Calu3 (cell line): ENCODE data around the gene ARID1B. TPM values are rescaled to one million over a fixed set of nuclear protein-coding genes. Genes with fewer than 3 reads are reported as not detected.
A peak's percentile ranks its signal among the peaks of the same experiment; 100 is the strongest.

Experiments used
- BruUV-seq: library from RNA; stranded (reverse); fragments of 400-500 nt; replicated peaks from 2 replicates; lab custom pipeline; 2021; lab: Mats Ljungman, UMichigan
- CTCF ChIA-PET: fragments of 300-600 bp; sonication (Branson Sonifier 250); formaldehyde crosslinking; loops from one replicate; lab custom pipeline; 2022; ENCODE audit warnings: antibody characterized with exemption; lab: Charles Lee
- DNase-seq: peaks from one replicate; pipeline ENCODE4 v3.0.0; 2022
- H3K27ac Mint-ChIP-seq: one replicate; pipeline ENCODE4 v1.8.0; 2022; ENCODE audit warnings: mixed read lengths; ENCODE audit not compliant: unreplicated experiment
- H3K27me3 Mint-ChIP-seq: one replicate; pipeline ENCODE4 v1.8.0; 2022; ENCODE audit warnings: mixed read lengths; ENCODE audit not compliant: unreplicated experiment
- H3K36me3 Mint-ChIP-seq: one replicate; pipeline ENCODE4 v1.8.0; 2022; ENCODE audit warnings: mild to moderate bottlenecking, moderate library complexity, mixed read lengths; ENCODE audit not compliant: insufficient read depth, unreplicated experiment
- H3K4me1 Mint-ChIP-seq: one replicate; pipeline ENCODE4 v1.8.0; 2022; ENCODE audit warnings: mild to moderate bottlenecking, low read depth, mixed read lengths; ENCODE audit not compliant: unreplicated experiment
- H3K4me3 Mint-ChIP-seq: one replicate; pipeline ENCODE4 v1.8.0; 2022; ENCODE audit warnings: mild to moderate bottlenecking, low read depth, moderate library complexity, mixed read lengths; ENCODE audit not compliant: unreplicated experiment
- H3K9me3 Mint-ChIP-seq: one replicate; pipeline ENCODE4 v1.8.0; 2022; ENCODE audit warnings: low read depth, mixed read lengths; ENCODE audit not compliant: unreplicated experiment
- intact Hi-C: fragments of 100-400 bp; cut with micrococcal nuclease; formaldehyde crosslinking; loops from one replicate; pipeline ENCODE4 v1.10.0; 2022; ENCODE audit not compliant: unreplicated experiment
- total RNA-seq: library from RNA; stranded (reverse); gene quantifications from 2 replicates; pipeline ENCODE4 v1.2.3, GENCODE V29; 2022
- TF ChIP-seq, protein P1 (sequence below): fragments of 200-600 bp; IDR thresholded peaks from one replicate; pipeline ENCODE4 v1.8.0; 2022; ENCODE audit warnings: antibody characterized with exemption; ENCODE audit not compliant: unreplicated experiment

ARID1B gene
- total RNA-seq, 1 experiment from 2014 or later = 53.5 TPM

DNA sequence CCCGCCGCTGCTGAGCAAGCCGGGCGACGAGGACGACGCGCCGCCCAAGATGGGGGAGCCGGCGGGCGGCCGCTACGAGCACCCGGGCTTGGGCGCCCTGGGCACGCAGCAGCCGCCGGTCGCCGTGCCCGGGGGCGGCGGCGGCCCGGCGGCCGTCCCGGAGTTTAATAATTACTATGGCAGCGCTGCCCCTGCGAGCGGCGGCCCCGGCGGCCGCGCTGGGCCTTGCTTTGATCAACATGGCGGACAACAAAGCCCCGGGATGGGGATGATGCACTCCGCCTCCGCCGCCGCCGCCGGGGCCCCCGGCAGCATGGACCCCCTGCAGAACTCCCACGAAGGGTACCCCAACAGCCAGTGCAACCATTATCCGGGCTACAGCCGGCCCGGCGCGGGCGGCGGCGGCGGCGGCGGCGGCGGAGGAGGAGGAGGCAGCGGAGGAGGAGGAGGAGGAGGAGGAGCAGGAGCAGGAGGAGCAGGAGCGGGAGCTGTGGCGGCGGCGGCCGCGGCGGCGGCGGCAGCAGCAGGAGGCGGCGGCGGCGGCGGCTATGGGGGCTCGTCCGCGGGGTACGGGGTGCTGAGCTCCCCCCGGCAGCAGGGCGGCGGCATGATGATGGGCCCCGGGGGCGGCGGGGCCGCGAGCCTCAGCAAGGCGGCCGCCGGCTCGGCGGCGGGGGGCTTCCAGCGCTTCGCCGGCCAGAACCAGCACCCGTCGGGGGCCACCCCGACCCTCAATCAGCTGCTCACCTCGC lies 1.5 kb downstream of the ARID1B start:
- no TSS peak for BruUV-seq
- CTCF ChIA-PET = no interaction called here
- Mint-ChIP-seq H3K4me3 (peak overlapping the region; percentile 89), H3K27me3 (no peaks in the 10 kb centered on the region), H3K27ac (peak overlapping the region; percentile 88), H3K4me1 (peaks cover 4% of the 10 kb centered on the region), H3K36me3 (peaks cover 57% of the 10 kb centered on the region), H3K9me3 (no peaks in the 10 kb centered on the region)
- peak; percentile 47 for DNase-seq
- intact Hi-C loops = loop anchor here (5.0 kb wide), 1 partner anchor 1451 kb away; no protein-coding TSS in a partner anchor
- TF ChIP-seq, protein P1, sequence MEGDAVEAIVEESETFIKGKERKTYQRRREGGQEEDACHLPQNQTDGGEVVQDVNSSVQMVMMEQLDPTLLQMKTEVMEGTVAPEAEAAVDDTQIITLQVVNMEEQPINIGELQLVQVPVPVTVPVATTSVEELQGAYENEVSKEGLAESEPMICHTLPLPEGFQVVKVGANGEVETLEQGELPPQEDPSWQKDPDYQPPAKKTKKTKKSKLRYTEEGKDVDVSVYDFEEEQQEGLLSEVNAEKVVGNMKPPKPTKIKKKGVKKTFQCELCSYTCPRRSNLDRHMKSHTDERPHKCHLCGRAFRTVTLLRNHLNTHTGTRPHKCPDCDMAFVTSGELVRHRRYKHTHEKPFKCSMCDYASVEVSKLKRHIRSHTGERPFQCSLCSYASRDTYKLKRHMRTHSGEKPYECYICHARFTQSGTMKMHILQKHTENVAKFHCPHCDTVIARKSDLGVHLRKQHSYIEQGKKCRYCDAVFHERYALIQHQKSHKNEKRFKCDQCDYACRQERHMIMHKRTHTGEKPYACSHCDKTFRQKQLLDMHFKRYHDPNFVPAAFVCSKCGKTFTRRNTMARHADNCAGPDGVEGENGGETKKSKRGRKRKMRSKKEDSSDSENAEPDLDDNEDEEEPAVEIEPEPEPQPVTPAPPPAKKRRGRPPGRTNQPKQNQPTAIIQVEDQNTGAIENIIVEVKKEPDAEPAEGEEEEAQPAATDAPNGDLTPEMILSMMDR = no peak

DNA sequence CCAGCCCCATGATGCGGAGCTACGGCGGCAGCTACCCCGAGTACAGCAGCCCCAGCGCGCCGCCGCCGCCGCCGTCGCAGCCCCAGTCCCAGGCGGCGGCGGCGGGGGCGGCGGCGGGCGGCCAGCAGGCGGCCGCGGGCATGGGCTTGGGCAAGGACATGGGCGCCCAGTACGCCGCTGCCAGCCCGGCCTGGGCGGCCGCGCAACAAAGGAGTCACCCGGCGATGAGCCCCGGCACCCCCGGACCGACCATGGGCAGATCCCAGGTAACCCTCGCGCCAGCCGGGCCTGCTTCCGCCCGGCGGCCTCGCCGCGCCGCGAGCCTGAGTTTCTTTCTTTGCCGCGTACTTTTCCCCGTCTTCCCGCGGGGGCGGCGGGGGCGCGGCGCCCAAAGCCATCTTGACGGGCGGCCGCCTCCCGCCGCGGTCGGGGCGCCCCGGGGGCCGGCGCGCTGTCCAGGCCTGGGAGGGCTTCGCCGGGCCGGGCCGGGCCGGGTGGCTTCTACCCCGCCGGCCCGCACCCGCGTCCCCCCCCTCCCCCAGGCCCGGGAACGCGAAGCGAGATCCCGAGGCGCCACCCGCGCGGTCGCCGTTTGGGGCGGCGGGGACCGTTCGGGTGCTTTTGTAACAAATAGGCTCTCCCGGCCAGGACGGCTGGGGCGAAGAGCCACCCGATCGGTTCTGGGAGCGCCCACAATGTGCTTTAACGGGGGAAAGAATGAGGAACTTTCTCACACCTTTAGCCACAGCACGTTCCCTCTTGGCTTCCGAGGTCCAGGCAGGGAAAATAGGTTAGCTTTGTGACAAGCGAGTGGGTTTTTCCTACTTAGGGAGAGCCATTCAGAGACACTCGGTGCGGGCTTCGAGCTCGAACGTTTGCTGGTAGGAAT lies 2.3 kb downstream of the ARID1B start:
- CTCF ChIA-PET = interaction anchor here (0.7 kb wide), 1 partner anchor 58 kb away, joined by 3 read pairs; no protein-coding TSS in a partner anchor
- DNase-seq = peak; percentile 43
- Mint-ChIP-seq H3K4me1 (peaks cover 7% of the 10 kb centered on the region), H3K27ac (no peak overlapping the region), H3K4me3 (peak overlapping the region; percentile 89), H3K27me3 (no peaks in the 10 kb centered on the region), H3K36me3 (peaks cover 57% of the 10 kb centered on the region), H3K9me3 (no peaks in the 10 kb centered on the region)
- intact Hi-C loops = loop anchor here (1.0 to 10.0 kb wide), 6 partner anchors 105 to 1452 kb away; no protein-coding TSS in a partner anchor
- BruUV-seq = no TSS peak
- TF ChIP-seq, protein P1 = no peak

DNA sequence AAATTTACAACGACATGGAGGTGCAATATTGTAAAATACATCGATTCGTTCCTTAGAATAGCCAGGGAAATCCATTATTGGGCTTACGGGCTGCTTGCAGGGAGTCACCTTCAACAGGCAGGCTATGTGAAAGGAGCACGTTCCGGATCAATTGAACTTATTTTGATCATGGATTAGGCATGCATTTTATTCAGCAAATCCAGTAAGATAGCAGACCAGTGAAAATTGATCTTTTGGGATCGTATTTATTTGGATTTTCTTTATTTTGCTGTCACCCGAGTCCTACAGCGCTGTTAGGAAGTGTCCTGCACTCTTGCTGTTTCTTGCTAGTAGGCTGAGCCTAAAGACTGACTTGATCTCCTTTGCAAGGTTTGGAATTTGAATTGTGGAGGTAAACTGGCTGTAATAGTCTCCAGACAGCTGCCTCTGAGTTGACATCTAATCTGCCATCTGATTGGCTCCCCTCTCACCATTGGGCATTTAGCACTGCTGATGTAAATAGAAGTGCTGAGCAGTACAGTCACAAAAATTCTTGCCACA lies 3.0 kb downstream of the ARID1B start:
- peaks cover 7% of the 10 kb centered on the region for H3K4me1 Mint-ChIP-seq
- H3K27ac Mint-ChIP-seq = peak overlapping the region; percentile 84
- H3K36me3 Mint-ChIP-seq = peaks cover 57% of the 10 kb centered on the region
- H3K4me3 Mint-ChIP-seq = peak overlapping the region; percentile 89
- intact Hi-C loops = loop anchor here (1.0 to 10.0 kb wide), 5 partner anchors 104 to 252 kb away; no protein-coding TSS in a partner anchor
- DNase-seq = peak; percentile 48
- TF ChIP-seq, protein P1 = no peak
- CTCF ChIA-PET = interaction anchor here (0.7 to 1.0 kb wide), 2 partner anchors 59 to 104 kb away, joined by 3 read pairs; no protein-coding TSS in a partner anchor
- H3K27me3 Mint-ChIP-seq = no peaks in the 10 kb centered on the region
- H3K9me3 Mint-ChIP-seq = no peaks in the 10 kb centered on the region
- BruUV-seq = no TSS peak
